ENCODE measurements around the gene CADM3. TPM values are rescaled to one million over a fixed set of nuclear protein-coding genes. Genes with fewer than 3 reads are reported as not detected.

CADM3 gene
- total and polyA plus RNA-seq, 2 donors (not counting 3 experiments of a cell fraction or from before 2014, with no cell fraction given) = 2.7 to 6.0 TPM

DNA sequence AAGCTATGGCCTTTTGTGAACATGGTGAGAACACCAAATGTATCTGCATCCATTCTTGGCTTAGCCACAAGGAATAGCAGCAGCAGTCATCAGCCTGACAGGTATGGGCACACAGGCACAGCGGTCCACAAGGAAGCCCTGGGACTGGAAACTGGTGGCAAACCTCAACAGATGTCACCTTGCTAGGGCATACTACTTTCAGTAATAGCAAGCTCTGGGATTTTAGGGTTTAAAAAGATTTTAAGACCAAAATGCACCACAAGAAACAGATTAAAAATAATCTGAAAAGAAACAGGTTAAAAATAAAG is 9.7 kb upstream of the CADM3 start:
- Histone ChIP-seq H2AFZ (ENCODE audit: low read depth, low read length) (no peak overlapping the region), H3K27ac (ENCODE audit: insufficient read depth, low read depth, low read length) (no peak overlapping the region), H3K36me3 (ENCODE audit: control insufficient read depth in 2 of 2, extremely low read depth in 1 of 2, insufficient read depth in 2 of 2, low read length in 2 of 2) (no peaks in the 10 kb centered on the region), H3K79me2 (ENCODE audit: control insufficient read depth, insufficient read depth, low read length) (no peaks in the 10 kb centered on the region), H3K9me1 (replicated peaks; ENCODE audit: control insufficient read depth, extremely low read depth, insufficient read depth, low read length) (no peaks in the 10 kb centered on the region), H3K4me2 (ENCODE audit: insufficient read depth, low read length) (no peak overlapping the region), H4K20me1 (replicated peaks; ENCODE audit: control insufficient read depth, extremely low read depth, insufficient read depth, low read length) (no peaks in the 10 kb centered on the region), H3K27me3 (ENCODE audit: control insufficient read depth in 2 of 2, insufficient read depth in 2 of 2, low read length in 2 of 2) (peaks cover 7 to 10% of the 10 kb centered on the region in 2 experiments), H3K4me3 (replicated peaks in 1 of 3; ENCODE audit: insufficient read depth in 1 of 3, low read depth in 1 of 3, low read length in 3 of 3) (no peak overlapping the region), H3K9ac (replicated peaks; ENCODE audit: extremely low read depth, insufficient read depth, low read length) (no peak overlapping the region), H3K4me1 (ENCODE audit: control insufficient read depth, extremely low read depth, insufficient read depth, low read length) (peaks cover 7% of the 10 kb centered on the region), H3K9me3 (replicated peaks; ENCODE audit: control insufficient read depth, insufficient read depth, low read length) (no peaks in the 10 kb centered on the region)
- dilution Hi-C loops (cut with MboI; ENCODE audit: extremely low pct_ligation_motif_present, low sequenced_read_pairs) = no loop called here
- DNase-seq (ENCODE audit: low read depth, low spot score) (no peak), FAIRE-seq (no peak)
- ChIA-PET POLR2A (no interaction called here), CTCF (interaction anchor here (0.6 to 4.6 kb wide), 33 partner anchors 9 to 871 kb away, joined by 3 to 85 read pairs (median 6); partner anchors contain the start of genes ACKR1, DUSP23 and PIGM)
- no peak for TF ChIP-seq POLR2AphosphoS5 (IDR thresholded peaks at IDR 0.05; ENCODE audit: insufficient read depth, low read depth, low read length)
- TF ChIP-seq EZH2 (IDR thresholded peaks at IDR 0.05; ENCODE audit: borderline replicate concordance, low read depth, low read length, severe bottlenecking) = no peak
- no peak for TF ChIP-seq JUN (IDR thresholded peaks at IDR 0.05; ENCODE audit: borderline replicate concordance, insufficient read depth, insufficient read length, low read depth)
- TF ChIP-seq, protein P1, sequence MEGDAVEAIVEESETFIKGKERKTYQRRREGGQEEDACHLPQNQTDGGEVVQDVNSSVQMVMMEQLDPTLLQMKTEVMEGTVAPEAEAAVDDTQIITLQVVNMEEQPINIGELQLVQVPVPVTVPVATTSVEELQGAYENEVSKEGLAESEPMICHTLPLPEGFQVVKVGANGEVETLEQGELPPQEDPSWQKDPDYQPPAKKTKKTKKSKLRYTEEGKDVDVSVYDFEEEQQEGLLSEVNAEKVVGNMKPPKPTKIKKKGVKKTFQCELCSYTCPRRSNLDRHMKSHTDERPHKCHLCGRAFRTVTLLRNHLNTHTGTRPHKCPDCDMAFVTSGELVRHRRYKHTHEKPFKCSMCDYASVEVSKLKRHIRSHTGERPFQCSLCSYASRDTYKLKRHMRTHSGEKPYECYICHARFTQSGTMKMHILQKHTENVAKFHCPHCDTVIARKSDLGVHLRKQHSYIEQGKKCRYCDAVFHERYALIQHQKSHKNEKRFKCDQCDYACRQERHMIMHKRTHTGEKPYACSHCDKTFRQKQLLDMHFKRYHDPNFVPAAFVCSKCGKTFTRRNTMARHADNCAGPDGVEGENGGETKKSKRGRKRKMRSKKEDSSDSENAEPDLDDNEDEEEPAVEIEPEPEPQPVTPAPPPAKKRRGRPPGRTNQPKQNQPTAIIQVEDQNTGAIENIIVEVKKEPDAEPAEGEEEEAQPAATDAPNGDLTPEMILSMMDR (IDR thresholded peaks at IDR 0.05; ENCODE audit: extremely low read depth in 1 of 2, insufficient read depth in 1 of 2, low read depth in 1 of 2, low read length in 2 of 2) = no peak
- no TSS peak for BruUV-seq (replicated peaks)
- intact Hi-C loops (cut with micrococcal nuclease) = loop anchor here (1.0 to 2.0 kb wide), 11 partner anchors 27 to 846 kb away; partner anchors contain the start of gene DUSP23
